H9 (cell line): Measurements from ENCODE around the gene ADAMTS2. TPM values are rescaled to one million over a fixed set of nuclear protein-coding genes. Genes with fewer than 3 reads are reported as not detected.

Experiments used
- DNase-seq: peaks from one replicate; pipeline ENCODE4 v3.0.0-alpha.2; 2017
- H2AFZ ChIP-seq: one replicate; pipeline ENCODE4 v1.6.1; 2013; ENCODE audit warnings: mild to moderate bottlenecking, low read length, control low read depth, moderate library complexity
- H2AK5ac ChIP-seq: 2 replicates; pipeline ENCODE4 v1.6.1; 2013; ENCODE audit warnings: low read length, control low read depth, mixed read lengths; ENCODE audit not compliant: insufficient read length
- H2BK120ac ChIP-seq: one replicate; pipeline ENCODE4 v1.6.1; 2013; ENCODE audit warnings: low read depth, mild to moderate bottlenecking, low read length, control low read depth, inconsistent platforms; ENCODE audit not compliant: poor library complexity, severe bottlenecking
- H2BK12ac ChIP-seq: 2 replicates; pipeline ENCODE4 v1.6.1; 2013; ENCODE audit warnings: low read length, control low read depth, mixed read lengths, low read depth; ENCODE audit not compliant: insufficient read length
- H2BK15ac ChIP-seq: 2 replicates; pipeline ENCODE4 v1.6.1; 2013; ENCODE audit warnings: low read depth, low read length, control low read depth
- H2BK20ac ChIP-seq: one replicate; pipeline ENCODE4 v1.6.1; 2013; ENCODE audit warnings: low read depth, mild to moderate bottlenecking, low read length, control low read depth, inconsistent platforms; ENCODE audit not compliant: poor library complexity, severe bottlenecking
- H2BK5ac ChIP-seq: 2 replicates; pipeline ENCODE4 v1.6.1; 2013; ENCODE audit warnings: low read length, control low read depth, mixed read lengths; ENCODE audit not compliant: insufficient read length
- H3K14ac ChIP-seq: 2 replicates; pipeline ENCODE4 v1.6.1; 2013; ENCODE audit warnings: low read length, control low read depth; ENCODE audit not compliant: insufficient read depth
- H3K18ac ChIP-seq: 2 replicates; pipeline ENCODE4 v1.6.1; 2013; ENCODE audit warnings: low read depth, mild to moderate bottlenecking, mixed read lengths, low read length, control low read depth; ENCODE audit not compliant: insufficient read length
- H3K23ac ChIP-seq: 2 replicates; pipeline ENCODE4 v1.6.1; 2013; ENCODE audit warnings: low read length, control low read depth, mixed read lengths, low read depth; ENCODE audit not compliant: insufficient read length
- H3K23me2 ChIP-seq: 2 replicates; pipeline ENCODE4 v1.6.1; 2013; ENCODE audit warnings: low read depth, mild to moderate bottlenecking, mixed read lengths, low read length, control low read depth; ENCODE audit not compliant: insufficient read length, poor library complexity, severe bottlenecking
- H3K27ac ChIP-seq: 2 replicates; pipeline ENCODE4 v1.5.1; 2013; ENCODE audit warnings: low read length, control low read depth, mixed read lengths, low read depth; ENCODE audit not compliant: insufficient read length
- H3K27me3 ChIP-seq: 2 replicates; pipeline ENCODE4 v1.6.1; 2013; ENCODE audit warnings: low read length, control low read depth, inconsistent platforms; ENCODE audit not compliant: insufficient read depth
- H3K4ac ChIP-seq: 2 replicates; pipeline ENCODE4 v1.6.1; 2013; ENCODE audit warnings: low read depth, mild to moderate bottlenecking, control low read depth, inconsistent platforms, low read length, moderate library complexity
- H3K4me1 ChIP-seq: 2 replicates; pipeline ENCODE4 v1.6.1; 2013; ENCODE audit warnings: low read length, control low read depth, inconsistent platforms; ENCODE audit not compliant: insufficient read depth
- H3K4me2 ChIP-seq: 2 replicates; pipeline ENCODE4 v1.6.1; 2013; ENCODE audit warnings: low read length, control low read depth, mixed read lengths; ENCODE audit not compliant: insufficient read length, insufficient read depth
- H3K56ac ChIP-seq: 2 replicates; pipeline ENCODE4 v1.6.1; 2013; ENCODE audit warnings: low read depth, mild to moderate bottlenecking, mixed read lengths, low read length, control low read depth; ENCODE audit not compliant: insufficient read length
- H3K79me1 ChIP-seq: 2 replicates; pipeline ENCODE4 v1.6.1; 2013; ENCODE audit warnings: low read depth, mild to moderate bottlenecking, moderate library complexity, low read length, control low read depth, inconsistent platforms; ENCODE audit not compliant: insufficient read depth, poor library complexity, severe bottlenecking
- H3K79me2 ChIP-seq: 2 replicates; pipeline ENCODE4 v1.6.1; 2013; ENCODE audit warnings: low read length, control low read depth, inconsistent platforms; ENCODE audit not compliant: insufficient read depth
- H3K9ac ChIP-seq: 2 replicates; pipeline ENCODE4 v1.6.1; 2013; ENCODE audit warnings: low read length, control low read depth, mixed read lengths; ENCODE audit not compliant: insufficient read length; ENCODE audit errors: extremely low read depth
- H3K9me3 ChIP-seq: one replicate; pipeline ENCODE4 v1.6.1; 2013; ENCODE audit warnings: low read depth, low read length, inconsistent platforms; ENCODE audit not compliant: control insufficient read depth
- H3T11ph ChIP-seq: one replicate; pipeline ENCODE4 v1.6.1; 2013; ENCODE audit warnings: mild to moderate bottlenecking, low read length, control low read depth, inconsistent platforms
- H4K20me1 ChIP-seq: one replicate; pipeline ENCODE4 v1.6.1; 2013; ENCODE audit not compliant: control insufficient read depth, insufficient read length, insufficient read depth
- H4K5ac ChIP-seq: 2 replicates; pipeline ENCODE4 v1.6.1; 2013; ENCODE audit warnings: low read depth, mild to moderate bottlenecking, mixed read lengths, low read length, control low read depth; ENCODE audit not compliant: insufficient read length
- H4K8ac ChIP-seq: replicated peaks from 2 replicates; pipeline ENCODE4 v1.6.1; 2013; ENCODE audit warnings: low read length, control low read depth, mixed read lengths, low read depth; ENCODE audit not compliant: insufficient read length
- H4K91ac ChIP-seq: 2 replicates; pipeline ENCODE4 v1.6.1; 2013; ENCODE audit warnings: low read depth, mild to moderate bottlenecking, moderate library complexity, mixed read lengths, low read length, control low read depth; ENCODE audit not compliant: insufficient read length
- H3K27ac Mint-ChIP-seq, 3 experiments: 2 replicates in 2 of 3; 3 replicates in 1 of 3; pipeline ENCODE4 v1.8.0; 2020 to 2021; ENCODE audit warnings: mixed read lengths in 3 of 3, mild to moderate bottlenecking in 1 of 3, moderate library complexity in 1 of 3
- H3K27me3 Mint-ChIP-seq: 2 replicates; pipeline ENCODE4 v1.8.0; 2021; ENCODE audit warnings: low read depth, mild to moderate bottlenecking, moderate library complexity, mixed read lengths
- H3K36me3 Mint-ChIP-seq, 3 experiments: 2 replicates in 2 of 3; 3 replicates in 1 of 3; pipeline ENCODE4 v1.8.0; 2020 to 2021; ENCODE audit warnings: low read depth in 3 of 3, mixed read lengths in 3 of 3; ENCODE audit not compliant: insufficient read depth in 1 of 3
- H3K4me1 Mint-ChIP-seq, 2 experiments: 2 replicates each; pipeline ENCODE4 v1.8.0; 2020; ENCODE audit warnings: mixed read lengths in 2 of 2
- H3K4me3 Mint-ChIP-seq, 2 experiments: 2 replicates in 1 of 2; 3 replicates in 1 of 2; pipeline ENCODE4 v1.8.0; 2020 to 2021; ENCODE audit warnings: mild to moderate bottlenecking in 2 of 2, mixed read lengths in 2 of 2, moderate library complexity in 1 of 2
- H3K9me3 Mint-ChIP-seq, 2 experiments: 2 replicates in 1 of 2; 3 replicates in 1 of 2; pipeline ENCODE4 v1.8.0; 2020; ENCODE audit warnings: mild to moderate bottlenecking in 2 of 2, mixed read lengths in 2 of 2, moderate library complexity in 1 of 2
- CTCF ChIP-seq: fragments of 200-600 bp; sonication (generic); conservative IDR thresholded peaks from 3 replicates; pipeline ENCODE4 v1.8.0; 2021; ENCODE audit warnings: antibody characterized with exemption, mild to moderate bottlenecking
- WGBS: extraction: QIAGEN DNeasy Blood & Tissue Kit; methylation state at CpG from one replicate; pipeline ENCODE4 v1.1.7; 2013; ENCODE audit warnings: missing lambda C conversion rate, low lambda C conversion rate, mixed read lengths; ENCODE audit not compliant: insufficient read length; ENCODE audit errors: extremely low coverage; 5-methylcytosine and 5-hydroxymethylcytosine counted together
- total RNA-seq: library from RNA; stranded (reverse); gene quantifications from 2 replicates; pipeline ENCODE4 v1.2.1, GENCODE V29; 2021

The ADAMTS2 gene
- total RNA-seq, 1 experiment from 2014 or later = 5.4 TPM

DNA sequence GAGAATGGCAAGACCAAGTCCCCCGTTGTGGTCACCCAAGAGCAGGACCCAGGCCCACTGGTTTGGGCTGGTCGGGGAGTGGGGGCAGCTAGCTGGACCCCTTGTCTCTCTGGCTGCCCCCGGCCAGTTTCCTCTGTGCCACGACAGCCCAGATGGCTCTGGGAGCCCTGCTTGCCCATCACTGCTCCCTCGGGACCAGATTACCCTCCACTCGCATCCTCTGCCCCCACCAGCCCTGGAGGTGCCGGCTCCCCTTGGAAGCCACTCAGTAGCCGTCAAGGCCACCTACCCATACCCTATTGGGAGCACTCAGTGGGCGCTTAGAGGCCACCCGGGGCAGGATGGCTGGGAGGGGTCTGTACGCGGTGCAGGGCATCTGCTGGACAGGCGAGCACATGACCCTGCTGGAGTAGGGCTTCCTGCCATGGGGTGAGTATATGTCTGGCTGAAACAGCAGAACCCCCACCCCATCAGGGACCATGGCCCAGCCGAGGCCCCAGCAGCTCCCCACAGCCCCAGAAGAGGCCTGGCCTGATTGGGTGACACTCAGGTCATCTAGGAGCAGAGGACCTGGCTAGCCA lies 215.1 kb downstream of the ADAMTS2 start:
- no peak for DNase-seq
- H4K8ac ChIP-seq = no peak overlapping the region
- H3K79me1 ChIP-seq = no peaks in the 10 kb centered on the region
- no peak overlapping the region for H2BK15ac ChIP-seq
- no peak overlapping the region for H3K18ac ChIP-seq
- no peaks in the 10 kb centered on the region for H3K79me2 ChIP-seq
- H2AK5ac ChIP-seq = no peak overlapping the region
- Mint-ChIP-seq H3K27me3 (no peaks in the 10 kb centered on the region), H3K9me3 (peaks cover 13 to 64% of the 10 kb centered on the region in 2 experiments), H3K27ac (no peak overlapping the region), H3K4me1 (no peaks in the 10 kb centered on the region), H3K4me3 (no peak overlapping the region), H3K36me3 (peaks cover 2 to 31% (median 6%) of the 10 kb centered on the region in 3 experiments; a peak in 6 of 7 replicates)
- no CpG with 5 or more reads among the region's 14 CpGs for WGBS
- no peaks in the 10 kb centered on the region for H3K27me3 ChIP-seq
- no peaks in the 10 kb centered on the region for H3K23me2 ChIP-seq
- H2BK20ac ChIP-seq = no peak overlapping the region
- no peak overlapping the region for H2BK120ac ChIP-seq
- no peaks in the 10 kb centered on the region for H3K4me1 ChIP-seq
- no peak overlapping the region for H3K23ac ChIP-seq
- no peak overlapping the region for H3K56ac ChIP-seq
- no peak overlapping the region for H4K5ac ChIP-seq
- no peak overlapping the region for H4K91ac ChIP-seq
- H2BK12ac ChIP-seq = no peak overlapping the region
- H3K4ac ChIP-seq = no peak overlapping the region
- no peaks in the 10 kb centered on the region for H3K9me3 ChIP-seq
- no peak for TF ChIP-seq CTCF
- no peak overlapping the region for H3K4me2 ChIP-seq
- H2BK5ac ChIP-seq = no peak overlapping the region
- no peak overlapping the region for H3K14ac ChIP-seq
- no peaks in the 10 kb centered on the region for H4K20me1 ChIP-seq
- H3T11ph ChIP-seq = no peak overlapping the region
- no peak overlapping the region for H3K9ac ChIP-seq
- no peak overlapping the region for H2AFZ ChIP-seq
- no peak overlapping the region for H3K27ac ChIP-seq
